HEK293 (cell line): ENCODE data around the gene DCAF4.

Experiments
- CTCF ChIA-PET: fragments of 350-600 bp; formaldehyde crosslinking; extraction: SDS; loops from one replicate; lab custom pipeline; 2021; ENCODE audit warnings: antibody characterized with exemption; lab: Yijun Ruan, JAX
- POLR2A ChIA-PET: fragments of 300-600 bp; formaldehyde crosslinking; extraction: SDS; loops from one replicate; lab custom pipeline; 2020; ENCODE audit warnings: antibody characterized with exemption, inconsistent platforms; lab: Yijun Ruan, JAX
- H3K27ac ChIP-seq: fragments of 200-500 bp; sonication (Bioruptor generic); 2 replicates; pipeline ENCODE4 v1.5.1; 2014; ENCODE audit warnings: low read depth, low read length, control low read depth, inconsistent platforms; ENCODE audit errors: extremely low read depth
- H3K36me3 ChIP-seq, 2 experiments: fragments of 200-500 bp in 1 of 2; sonication (Bioruptor generic) in 1 of 2; 1 replicate in 1 of 2; 2 replicates in 1 of 2; pipeline ENCODE4 v1.5.1; 2014 to 2017; ENCODE audit warnings: inconsistent platforms in 2 of 2, low read length in 2 of 2; ENCODE audit not compliant: control insufficient read depth in 2 of 2, insufficient read depth in 1 of 2
- H3K4me1 ChIP-seq: fragments of 200-500 bp; sonication (Bioruptor generic); 2 replicates; pipeline ENCODE4 v1.5.1; 2014; ENCODE audit warnings: mild to moderate bottlenecking, low read length, inconsistent platforms; ENCODE audit not compliant: control insufficient read depth, insufficient read depth
- H3K4me3 ChIP-seq: 2 replicates; pipeline ENCODE4 v1.5.1; 2011; ENCODE audit warnings: low read depth, mild to moderate bottlenecking, control low read depth, low read length, moderate library complexity
- H3K9me3 ChIP-seq: fragments of 200-500 bp; sonication (Bioruptor generic); 2 replicates; pipeline ENCODE4 v1.5.1; 2014; ENCODE audit warnings: low read depth, low read length, inconsistent platforms; ENCODE audit not compliant: control insufficient read depth, insufficient read depth
- GLIS2 ChIP-seq: fragments of 450-650 bp; formaldehyde crosslinking; IDR thresholded peaks from 2 replicates; pipeline ENCODE4 v1.5.1; 2016; ENCODE audit warnings: missing biosample characterization, missing genetic modification characterization
- KLF9 ChIP-seq: fragments of 450-650 bp; formaldehyde crosslinking; IDR thresholded peaks from 2 replicates; pipeline ENCODE4 v1.5.1; 2016; ENCODE audit warnings: missing biosample characterization, missing genetic modification characterization, low read depth
- OSR2 ChIP-seq: fragments of 450-650 bp; formaldehyde crosslinking; IDR thresholded peaks from 2 replicates; pipeline ENCODE4 v1.5.1; 2016; ENCODE audit warnings: missing biosample characterization, missing genetic modification characterization
- SCRT2 ChIP-seq: fragments of 450-650 bp; formaldehyde crosslinking; IDR thresholded peaks from 2 replicates; pipeline ENCODE4 v1.5.1; 2016; ENCODE audit warnings: missing biosample characterization, missing genetic modification characterization
- SP2 ChIP-seq: fragments of 450-650 bp; formaldehyde crosslinking; IDR thresholded peaks from 2 replicates; pipeline ENCODE4 v1.5.1; 2016; ENCODE audit warnings: missing biosample characterization, missing genetic modification characterization
- TCF7L2 ChIP-seq: IDR thresholded peaks from 2 replicates; pipeline ENCODE4 v1.6.1; 2011; ENCODE audit warnings: low read depth, mild to moderate bottlenecking, inconsistent platforms, low read length, moderate library complexity, borderline replicate concordance
- YY2 ChIP-seq: fragments of 450-650 bp; formaldehyde crosslinking; IDR thresholded peaks from 2 replicates; pipeline ENCODE4 v1.5.1; 2016; ENCODE audit warnings: missing biosample characterization, missing genetic modification characterization
- ZBTB20 ChIP-seq: fragments of 450-650 bp; formaldehyde crosslinking; IDR thresholded peaks from 2 replicates; pipeline ENCODE4 v1.5.1; 2016; ENCODE audit warnings: missing biosample characterization, missing genetic modification characterization
- ZBTB21 ChIP-seq: fragments of 450-650 bp; formaldehyde crosslinking; IDR thresholded peaks from 2 replicates; pipeline ENCODE4 v1.5.1; 2017; ENCODE audit warnings: missing biosample characterization, missing genetic modification characterization
- ZBTB8A ChIP-seq: fragments of 450-650 bp; formaldehyde crosslinking; IDR thresholded peaks from 2 replicates; pipeline ENCODE4 v1.5.1; 2016; ENCODE audit warnings: missing biosample characterization, missing genetic modification characterization
- ZNF302 ChIP-seq: fragments of 450-650 bp; formaldehyde crosslinking; IDR thresholded peaks from 2 replicates; pipeline ENCODE4 v1.5.1; 2016; ENCODE audit warnings: missing biosample characterization, missing genetic modification characterization, low read depth
- ZNF335 ChIP-seq: fragments of 450-650 bp; formaldehyde crosslinking; conservative IDR thresholded peaks from 2 replicates; pipeline ENCODE4 v1.5.1; 2016; ENCODE audit warnings: missing biosample characterization, missing genetic modification characterization
- ZNF341 ChIP-seq: fragments of 450-650 bp; formaldehyde crosslinking; IDR thresholded peaks from 2 replicates; pipeline ENCODE4; 2016; ENCODE audit warnings: low read depth, missing biosample characterization, missing genetic modification characterization
- ZNF366 ChIP-seq: fragments of 450-650 bp; formaldehyde crosslinking; conservative IDR thresholded peaks from 2 replicates; pipeline ENCODE4 v1.5.1; 2016; ENCODE audit warnings: missing biosample characterization, missing genetic modification characterization
- ZNF394 ChIP-seq: fragments of 450-650 bp; formaldehyde crosslinking; IDR thresholded peaks from 2 replicates; pipeline ENCODE4 v1.5.1; 2016; ENCODE audit warnings: missing biosample characterization, missing genetic modification characterization, mild to moderate bottlenecking, moderate library complexity, borderline replicate concordance
- ZNF521 ChIP-seq: fragments of 450-650 bp; formaldehyde crosslinking; IDR thresholded peaks from 2 replicates; pipeline ENCODE4 v1.5.1; 2017; ENCODE audit warnings: missing biosample characterization, mild to moderate bottlenecking, missing genetic modification characterization
- TF ChIP-seq, protein P1 (sequence below): fragments of 450-650 bp; formaldehyde crosslinking; IDR thresholded peaks from 2 replicates; pipeline ENCODE4 v1.5.1; 2016; ENCODE audit warnings: missing biosample characterization, missing genetic modification characterization
- TF ChIP-seq, protein P2 (sequence below): fragments of 450-650 bp; formaldehyde crosslinking; optimal IDR thresholded peaks from 2 replicates; pipeline ENCODE3; 2016; ENCODE audit warnings: missing biosample characterization, mild to moderate bottlenecking, missing genetic modification characterization
- TF ChIP-seq, protein P3 (sequence below): fragments of 450-650 bp; formaldehyde crosslinking; IDR thresholded peaks from 2 replicates; pipeline ENCODE4 v1.5.1; 2016; ENCODE audit warnings: missing biosample characterization, missing genetic modification characterization
- TF ChIP-seq, protein P4 (sequence below): fragments of 450-650 bp; formaldehyde crosslinking; conservative IDR thresholded peaks from 2 replicates; pipeline ENCODE4 v1.5.1; 2016; ENCODE audit warnings: low read depth, missing biosample characterization, missing genetic modification characterization
- TF ChIP-seq, protein P5 (sequence below): fragments of 450-650 bp; formaldehyde crosslinking; IDR thresholded peaks from 2 replicates; pipeline ENCODE4 v1.5.1; 2016; ENCODE audit warnings: missing biosample characterization, missing genetic modification characterization
- TF ChIP-seq, protein P6 (sequence below): fragments of 450-650 bp; formaldehyde crosslinking; IDR thresholded peaks from 2 replicates; pipeline ENCODE4 v1.5.1; 2016; ENCODE audit warnings: missing biosample characterization, missing genetic modification characterization

Gene DCAF4

DNA sequence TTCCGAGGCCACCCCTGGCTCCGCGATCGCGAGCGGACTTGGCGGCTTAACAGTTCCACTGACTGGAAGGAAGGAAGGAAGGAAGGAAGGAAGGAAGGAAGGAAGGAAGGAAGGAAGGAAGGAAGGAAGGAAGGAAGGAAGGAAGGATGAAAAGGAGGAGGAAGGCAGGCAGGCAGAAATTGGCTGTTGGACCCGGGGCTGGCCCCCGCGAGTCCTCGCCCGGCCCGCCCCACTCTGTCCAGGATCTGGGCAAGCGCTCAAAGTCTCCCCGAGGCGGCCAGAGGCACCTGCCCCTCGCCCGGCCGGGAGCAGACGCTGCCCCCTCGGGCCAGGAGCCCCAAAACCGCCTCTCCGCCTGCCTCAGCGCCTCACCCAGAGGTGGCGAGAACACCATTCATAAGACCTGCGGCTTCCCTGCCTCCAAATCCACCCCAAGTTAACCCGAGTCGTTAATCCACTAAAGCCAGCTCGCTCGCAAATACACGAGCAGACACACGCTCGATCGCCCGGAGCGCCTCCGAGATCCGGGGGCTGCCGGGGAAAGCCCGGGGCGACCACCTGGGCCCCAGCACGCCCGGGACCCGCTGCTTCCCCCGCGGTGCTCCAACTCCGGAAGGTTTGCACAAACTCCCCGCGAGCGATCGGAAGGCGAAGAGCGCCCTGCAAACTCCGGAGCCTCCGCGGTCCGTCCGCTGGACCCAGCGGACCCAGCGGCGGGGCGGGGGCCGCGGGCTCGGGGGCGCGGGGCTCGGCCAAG, 33.2 kb upstream of the DCAF4 start:
- TF ChIP-seq OSR2 (tag by site-specific recombination), result no peak
- TF ChIP-seq, protein P1, sequence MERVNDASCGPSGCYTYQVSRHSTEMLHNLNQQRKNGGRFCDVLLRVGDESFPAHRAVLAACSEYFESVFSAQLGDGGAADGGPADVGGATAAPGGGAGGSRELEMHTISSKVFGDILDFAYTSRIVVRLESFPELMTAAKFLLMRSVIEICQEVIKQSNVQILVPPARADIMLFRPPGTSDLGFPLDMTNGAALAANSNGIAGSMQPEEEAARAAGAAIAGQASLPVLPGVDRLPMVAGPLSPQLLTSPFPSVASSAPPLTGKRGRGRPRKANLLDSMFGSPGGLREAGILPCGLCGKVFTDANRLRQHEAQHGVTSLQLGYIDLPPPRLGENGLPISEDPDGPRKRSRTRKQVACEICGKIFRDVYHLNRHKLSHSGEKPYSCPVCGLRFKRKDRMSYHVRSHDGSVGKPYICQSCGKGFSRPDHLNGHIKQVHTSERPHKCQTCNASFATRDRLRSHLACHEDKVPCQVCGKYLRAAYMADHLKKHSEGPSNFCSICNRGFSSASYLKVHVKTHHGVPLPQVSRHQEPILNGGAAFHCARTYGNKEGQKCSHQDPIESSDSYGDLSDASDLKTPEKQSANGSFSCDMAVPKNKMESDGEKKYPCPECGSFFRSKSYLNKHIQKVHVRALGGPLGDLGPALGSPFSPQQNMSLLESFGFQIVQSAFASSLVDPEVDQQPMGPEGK (tag by site-specific recombination), result 0 out of 2 replicates have a peak, but pooled peaks have one; percentile 51
- TF ChIP-seq ZNF341 (tag by site-specific recombination), result peak; percentile 52
- TF ChIP-seq GLIS2 (tag by site-specific recombination), result 0 out of 2 replicates have a peak, but pooled peaks have one; percentile 8
- no peak for TF ChIP-seq ZNF521
- TF ChIP-seq ZBTB20 (tag by site-specific recombination), result peak; percentile 66
- peak; percentile 12; the same call in 1 of the 2 replicates for TF ChIP-seq SP2 (tag by site-specific recombination)
- peak; percentile 98 for TF ChIP-seq ZNF366 (tag by site-specific recombination)
- peak; percentile 98 for TF ChIP-seq ZNF335
- no peak for TF ChIP-seq ZBTB21
- TF ChIP-seq, protein P2, sequence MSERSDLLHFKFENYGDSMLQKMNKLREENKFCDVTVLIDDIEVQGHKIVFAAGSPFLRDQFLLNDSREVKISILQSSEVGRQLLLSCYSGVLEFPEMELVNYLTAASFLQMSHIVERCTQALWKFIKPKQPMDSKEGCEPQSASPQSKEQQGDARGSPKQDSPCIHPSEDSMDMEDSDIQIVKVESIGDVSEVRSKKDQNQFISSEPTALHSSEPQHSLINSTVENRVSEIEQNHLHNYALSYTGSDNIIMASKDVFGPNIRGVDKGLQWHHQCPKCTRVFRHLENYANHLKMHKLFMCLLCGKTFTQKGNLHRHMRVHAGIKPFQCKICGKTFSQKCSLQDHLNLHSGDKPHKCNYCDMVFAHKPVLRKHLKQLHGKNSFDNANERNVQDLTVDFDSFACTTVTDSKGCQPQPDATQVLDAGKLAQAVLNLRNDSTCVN, result peak; percentile 68
- TF ChIP-seq, protein P3, sequence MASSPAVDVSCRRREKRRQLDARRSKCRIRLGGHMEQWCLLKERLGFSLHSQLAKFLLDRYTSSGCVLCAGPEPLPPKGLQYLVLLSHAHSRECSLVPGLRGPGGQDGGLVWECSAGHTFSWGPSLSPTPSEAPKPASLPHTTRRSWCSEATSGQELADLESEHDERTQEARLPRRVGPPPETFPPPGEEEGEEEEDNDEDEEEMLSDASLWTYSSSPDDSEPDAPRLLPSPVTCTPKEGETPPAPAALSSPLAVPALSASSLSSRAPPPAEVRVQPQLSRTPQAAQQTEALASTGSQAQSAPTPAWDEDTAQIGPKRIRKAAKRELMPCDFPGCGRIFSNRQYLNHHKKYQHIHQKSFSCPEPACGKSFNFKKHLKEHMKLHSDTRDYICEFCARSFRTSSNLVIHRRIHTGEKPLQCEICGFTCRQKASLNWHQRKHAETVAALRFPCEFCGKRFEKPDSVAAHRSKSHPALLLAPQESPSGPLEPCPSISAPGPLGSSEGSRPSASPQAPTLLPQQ (tag by site-specific recombination), result 0 out of 2 replicates have a peak, but pooled peaks have one; percentile 12
- TF ChIP-seq, protein P4, sequence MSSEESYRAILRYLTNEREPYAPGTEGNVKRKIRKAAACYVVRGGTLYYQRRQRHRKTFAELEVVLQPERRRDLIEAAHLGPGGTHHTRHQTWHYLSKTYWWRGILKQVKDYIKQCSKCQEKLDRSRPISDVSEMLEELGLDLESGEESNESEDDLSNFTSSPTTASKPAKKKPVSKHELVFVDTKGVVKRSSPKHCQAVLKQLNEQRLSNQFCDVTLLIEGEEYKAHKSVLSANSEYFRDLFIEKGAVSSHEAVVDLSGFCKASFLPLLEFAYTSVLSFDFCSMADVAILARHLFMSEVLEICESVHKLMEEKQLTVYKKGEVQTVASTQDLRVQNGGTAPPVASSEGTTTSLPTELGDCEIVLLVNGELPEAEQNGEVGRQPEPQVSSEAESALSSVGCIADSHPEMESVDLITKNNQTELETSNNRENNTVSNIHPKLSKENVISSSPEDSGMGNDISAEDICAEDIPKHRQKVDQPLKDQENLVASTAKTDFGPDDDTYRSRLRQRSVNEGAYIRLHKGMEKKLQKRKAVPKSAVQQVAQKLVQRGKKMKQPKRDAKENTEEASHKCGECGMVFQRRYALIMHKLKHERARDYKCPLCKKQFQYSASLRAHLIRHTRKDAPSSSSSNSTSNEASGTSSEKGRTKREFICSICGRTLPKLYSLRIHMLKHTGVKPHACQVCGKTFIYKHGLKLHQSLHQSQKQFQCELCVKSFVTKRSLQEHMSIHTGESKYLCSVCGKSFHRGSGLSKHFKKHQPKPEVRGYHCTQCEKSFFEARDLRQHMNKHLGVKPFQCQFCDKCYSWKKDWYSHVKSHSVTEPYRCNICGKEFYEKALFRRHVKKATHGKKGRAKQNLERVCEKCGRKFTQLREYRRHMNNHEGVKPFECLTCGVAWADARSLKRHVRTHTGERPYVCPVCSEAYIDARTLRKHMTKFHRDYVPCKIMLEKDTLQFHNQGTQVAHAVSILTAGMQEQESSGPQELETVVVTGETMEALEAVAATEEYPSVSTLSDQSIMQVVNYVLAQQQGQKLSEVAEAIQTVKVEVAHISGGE (tag by site-specific recombination), result 0 out of 2 replicates have a peak, but pooled peaks have one; percentile 24
- H3K27ac ChIP-seq, result peak overlapping the region; percentile 8; the same call in 1 of the 2 replicates

DNA sequence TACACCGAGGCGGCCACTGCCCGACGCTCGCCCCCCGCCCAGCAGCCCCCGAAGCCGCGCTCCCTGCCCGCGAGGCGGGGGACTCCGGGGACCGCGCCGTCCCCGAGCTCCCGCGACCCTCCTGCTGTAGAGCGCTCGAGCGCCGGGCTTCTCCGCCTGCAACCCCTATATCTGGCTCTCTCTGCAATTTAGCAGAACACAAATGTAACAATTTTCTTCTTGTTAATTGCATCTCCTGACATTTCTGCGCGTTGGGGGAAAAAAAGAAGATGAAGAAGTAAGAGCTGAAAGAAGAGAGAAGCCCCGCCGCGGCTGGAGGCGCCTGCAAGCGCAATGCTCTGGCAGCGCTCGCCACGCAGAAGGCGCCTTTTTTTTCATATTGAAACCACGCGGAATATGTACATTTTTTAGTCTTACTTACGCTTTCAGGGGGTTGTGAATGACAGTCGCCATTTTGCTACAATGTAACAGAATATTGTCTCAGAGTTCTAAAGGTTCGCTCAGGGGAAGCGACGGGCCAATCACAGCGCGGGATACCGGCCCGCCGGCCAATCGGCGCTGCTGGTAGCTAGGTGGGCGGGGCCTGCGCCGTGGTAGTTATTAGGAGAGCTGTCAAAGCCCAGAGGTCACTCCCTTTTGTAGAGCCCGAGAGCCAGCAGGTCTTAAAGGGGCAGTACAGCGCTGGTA, 32.5 kb upstream of the DCAF4 start, which contains the start of gene DPF3:
Gene DPF3, minus strand, starts transcription at position 466 of the 687 bp plus-strand sequence. Its CDS starts 13 bp downstream, at position 453.
- ChIA-PET POLR2A (interaction anchor here (0.6 to 1.9 kb wide), 5 partner anchors 15 to 380 kb away, joined by 3 to 7 read pairs (median 4); partner anchors contain the start of gene DCAF4), CTCF (interaction anchor here (0.6 to 2.2 kb wide), 4 partner anchors 11 to 377 kb away, joined by 3 to 12 read pairs (median 4); no protein-coding TSS in a partner anchor)
- H3K4me1 ChIP-seq, result 0 out of 2 replicates have a peak, but pooled peaks cover 5% of the 10 kb centered on the region
- H3K4me3 ChIP-seq, result peak within 1 kb of the TSS; percentile 81
- no peaks in the 10 kb centered on the region for H3K9me3 ChIP-seq
- no peaks in the 10 kb centered on the region for H3K36me3 ChIP-seq
- H3K27ac ChIP-seq, result peak within 1 kb of the TSS; percentile 48; the same call in 1 of the 2 replicates
- TF ChIP-seq ZNF394 (tag by site-specific recombination) (no peak), YY2 (tag by site-specific recombination) (no peak), ZNF302 (no peak), KLF9 (tag by site-specific recombination) (no peak), SCRT2 (tag by site-specific recombination) (peak; percentile 64), TCF7L2 (0 out of 2 replicates have a peak, but pooled peaks have one; percentile 46), ZBTB8A (tag by site-specific recombination) (no peak)
- TF ChIP-seq, protein P5, sequence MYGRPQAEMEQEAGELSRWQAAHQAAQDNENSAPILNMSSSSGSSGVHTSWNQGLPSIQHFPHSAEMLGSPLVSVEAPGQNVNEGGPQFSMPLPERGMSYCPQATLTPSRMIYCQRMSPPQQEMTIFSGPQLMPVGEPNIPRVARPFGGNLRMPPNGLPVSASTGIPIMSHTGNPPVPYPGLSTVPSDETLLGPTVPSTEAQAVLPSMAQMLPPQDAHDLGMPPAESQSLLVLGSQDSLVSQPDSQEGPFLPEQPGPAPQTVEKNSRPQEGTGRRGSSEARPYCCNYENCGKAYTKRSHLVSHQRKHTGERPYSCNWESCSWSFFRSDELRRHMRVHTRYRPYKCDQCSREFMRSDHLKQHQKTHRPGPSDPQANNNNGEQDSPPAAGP (tag by site-specific recombination), result no peak
- TF ChIP-seq, protein P6, sequence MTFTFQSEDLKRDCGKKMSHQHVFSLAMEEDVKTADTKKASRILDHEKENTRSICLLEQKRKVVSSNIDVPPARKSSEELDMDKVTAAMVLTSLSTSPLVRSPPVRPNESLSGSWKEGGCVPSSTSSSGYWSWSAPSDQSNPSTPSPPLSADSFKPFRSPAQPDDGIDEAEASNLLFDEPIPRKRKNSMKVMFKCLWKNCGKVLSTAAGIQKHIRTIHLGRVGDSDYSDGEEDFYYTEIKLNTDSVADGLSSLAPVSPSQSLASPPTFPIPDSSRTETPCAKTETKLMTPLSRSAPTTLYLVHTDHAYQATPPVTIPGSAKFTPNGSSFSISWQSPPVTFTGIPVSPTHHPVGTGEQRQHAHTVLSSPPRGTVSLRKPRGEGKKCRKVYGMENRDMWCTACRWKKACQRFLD, result no peak

More for the DNA sequence above, 33.2 kb upstream of the DCAF4 start:
- ChIA-PET POLR2A (interaction anchor here (0.6 kb wide), 1 partner anchor 740 kb away, joined by 6 read pairs; no protein-coding TSS in a partner anchor), CTCF (interaction anchor here (1.5 to 2.2 kb wide), 2 partner anchors 12 to 376 kb away, joined by 5 to 12 read pairs; no protein-coding TSS in a partner anchor)
- Histone ChIP-seq H3K36me3 (no peaks in the 10 kb centered on the region), H3K4me1 (peaks cover 11% of the 10 kb centered on the region), H3K9me3 (no peaks in the 10 kb centered on the region), H3K4me3 (peak overlapping the region; percentile 81)
